Measurements from ENCODE around the gene VPS39.

The VPS39 gene

GRCh38 chr15:42153874-42154211 lies 54.3 kb downstream of the VPS39 start:
- ATAC-seq (replicated peaks; ENCODE audit: extremely low read depth, poor library complexity, severe bottlenecking) (no peak), DNase-seq (ENCODE audit: low spot score in 2 of 2) (no peak)
- Mint-ChIP-seq H3K4me1 (no peaks in the 10 kb centered on the region), H3K4me3 (no peak overlapping the region), H3K27ac (ENCODE audit: low read depth) (no peak overlapping the region), H3K36me3 (ENCODE audit: insufficient read depth) (no peaks in the 10 kb centered on the region), H3K27me3 (peaks cover under 1% of the 10 kb centered on the region), H3K9me3 (no peaks in the 10 kb centered on the region)

- Mint-ChIP-seq H3K4me1 (no peaks in the 10 kb centered on the region), H3K36me3 (ENCODE audit: insufficient read depth) (no peaks in the 10 kb centered on the region)
Measured at GRCh38 chr15:42152921-42153698, 55.0 kb downstream of the VPS39 start.

GRCh38 chr15:42152196-42152920 lies 55.7 kb downstream of the VPS39 start:
- Mint-ChIP-seq H3K27ac (ENCODE audit: low read depth) (no peak overlapping the region), H3K4me3 (no peak overlapping the region), H3K9me3 (no peaks in the 10 kb centered on the region), H3K36me3 (ENCODE audit: insufficient read depth) (no peaks in the 10 kb centered on the region), H3K4me1 (no peaks in the 10 kb centered on the region), H3K27me3 (peaks cover 16% of the 10 kb centered on the region)
- ATAC-seq (replicated peaks; ENCODE audit: extremely low read depth, poor library complexity, severe bottlenecking) (no peak), DNase-seq (ENCODE audit: low spot score in 2 of 2) (no peak)

More at GRCh38 chr15:42152921-42153698, 55.0 kb downstream of the VPS39 start:
- no peak for DNase-seq (ENCODE audit: low spot score in 2 of 2)
- peaks cover 8% of the 10 kb centered on the region for H3K27me3 Mint-ChIP-seq
- no peaks in the 10 kb centered on the region for H3K9me3 Mint-ChIP-seq
- no peak for ATAC-seq (replicated peaks; ENCODE audit: extremely low read depth, poor library complexity, severe bottlenecking)
- H3K27ac Mint-ChIP-seq (ENCODE audit: low read depth): no peak overlapping the region
- H3K4me3 Mint-ChIP-seq: no peak overlapping the region

- Mint-ChIP-seq H3K27me3 (peaks cover 19% of the 10 kb centered on the region), H3K36me3 (ENCODE audit: insufficient read depth) (no peaks in the 10 kb centered on the region), H3K9me3 (no peaks in the 10 kb centered on the region), H3K4me1 (no peaks in the 10 kb centered on the region), H3K27ac (ENCODE audit: low read depth) (no peak overlapping the region), H3K4me3 (no peak overlapping the region)
- DNase-seq (ENCODE audit: low spot score in 2 of 2): no peak
- no peak for ATAC-seq (replicated peaks; ENCODE audit: extremely low read depth, poor library complexity, severe bottlenecking)
Measured at GRCh38 chr15:42151736-42152135, 56.4 kb downstream of the VPS39 start.

- Mint-ChIP-seq H3K4me1 (no peaks in the 10 kb centered on the region), H3K27me3 (peaks cover 22% of the 10 kb centered on the region), H3K9me3 (no peaks in the 10 kb centered on the region), H3K27ac (ENCODE audit: low read depth) (no peak overlapping the region), H3K4me3 (no peak overlapping the region), H3K36me3 (ENCODE audit: insufficient read depth) (no peaks in the 10 kb centered on the region)
- ATAC-seq (replicated peaks; ENCODE audit: extremely low read depth, poor library complexity, severe bottlenecking): no peak
- no peak for DNase-seq (ENCODE audit: low spot score in 2 of 2)
Measured at GRCh38 chr15:42151141-42151561, 57.0 kb downstream of the VPS39 start.

GRCh38 chr15:42150219-42150970 lies 57.7 kb downstream of the VPS39 start:
- Mint-ChIP-seq H3K4me3 (no peak overlapping the region), H3K27me3 (peaks cover 30% of the 10 kb centered on the region), H3K9me3 (no peaks in the 10 kb centered on the region), H3K4me1 (no peaks in the 10 kb centered on the region), H3K36me3 (ENCODE audit: insufficient read depth) (no peaks in the 10 kb centered on the region), H3K27ac (ENCODE audit: low read depth) (no peak overlapping the region)
- no peak for ATAC-seq (replicated peaks; ENCODE audit: extremely low read depth, poor library complexity, severe bottlenecking)
- DNase-seq (ENCODE audit: low spot score in 2 of 2): no peak

GRCh38 chr15:42149493-42150218 lies 58.4 kb downstream of the VPS39 start:
- Mint-ChIP-seq H3K36me3 (ENCODE audit: insufficient read depth) (no peaks in the 10 kb centered on the region), H3K27me3 (peaks cover 37% of the 10 kb centered on the region), H3K4me1 (no peaks in the 10 kb centered on the region), H3K9me3 (no peaks in the 10 kb centered on the region), H3K27ac (ENCODE audit: low read depth) (no peak overlapping the region), H3K4me3 (no peak overlapping the region)
- ATAC-seq (replicated peaks; ENCODE audit: extremely low read depth, poor library complexity, severe bottlenecking) (no peak), DNase-seq (ENCODE audit: low spot score in 2 of 2) (no peak)

- peaks cover 42% of the 10 kb centered on the region for H3K27me3 Mint-ChIP-seq
- no peaks in the 10 kb centered on the region for H3K36me3 Mint-ChIP-seq (ENCODE audit: insufficient read depth)
- no peaks in the 10 kb centered on the region for H3K9me3 Mint-ChIP-seq
- peak overlapping the region; percentile 32 for H3K27ac Mint-ChIP-seq (ENCODE audit: low read depth)
- H3K4me1 Mint-ChIP-seq: no peaks in the 10 kb centered on the region
- ATAC-seq (replicated peaks; ENCODE audit: extremely low read depth, poor library complexity, severe bottlenecking): no peak
- DNase-seq (ENCODE audit: low spot score in 2 of 2): no peak
- no peak overlapping the region for H3K4me3 Mint-ChIP-seq
Measured at GRCh38 chr15:42148808-42149492, 59.2 kb downstream of the VPS39 start.

- ATAC-seq (replicated peaks; ENCODE audit: extremely low read depth, poor library complexity, severe bottlenecking): no peak
- Mint-ChIP-seq H3K4me1 (no peaks in the 10 kb centered on the region), H3K36me3 (ENCODE audit: insufficient read depth) (no peaks in the 10 kb centered on the region), H3K27me3 (peaks cover 42% of the 10 kb centered on the region), H3K9me3 (no peaks in the 10 kb centered on the region), H3K4me3 (no peak overlapping the region), H3K27ac (ENCODE audit: low read depth) (no peak overlapping the region)
- no peak for DNase-seq (ENCODE audit: low spot score in 2 of 2)
Measured at GRCh38 chr15:42147431-42147735, 60.7 kb downstream of the VPS39 start.

GRCh38 chr15:42146551-42147430 lies 61.3 kb downstream of the VPS39 start:
- no peaks in the 10 kb centered on the region for H3K9me3 Mint-ChIP-seq
- DNase-seq (ENCODE audit: low spot score in 2 of 2) (no peak), ATAC-seq (replicated peaks; ENCODE audit: extremely low read depth, poor library complexity, severe bottlenecking) (no peak)
- no peaks in the 10 kb centered on the region for H3K4me1 Mint-ChIP-seq
- no peak overlapping the region for H3K4me3 Mint-ChIP-seq
- H3K36me3 Mint-ChIP-seq (ENCODE audit: insufficient read depth): no peaks in the 10 kb centered on the region
- H3K27me3 Mint-ChIP-seq: peaks cover 42% of the 10 kb centered on the region
- no peak overlapping the region for H3K27ac Mint-ChIP-seq (ENCODE audit: low read depth)

GRCh38 chr15:42145546-42146455 lies 62.3 kb downstream of the VPS39 start:
- Mint-ChIP-seq H3K36me3 (ENCODE audit: insufficient read depth) (no peaks in the 10 kb centered on the region), H3K27me3 (peaks cover 42% of the 10 kb centered on the region), H3K4me1 (no peaks in the 10 kb centered on the region), H3K27ac (ENCODE audit: low read depth) (no peak overlapping the region), H3K4me3 (no peak overlapping the region), H3K9me3 (no peaks in the 10 kb centered on the region)
- no peak for DNase-seq (ENCODE audit: low spot score in 2 of 2)
- ATAC-seq (replicated peaks; ENCODE audit: extremely low read depth, poor library complexity, severe bottlenecking): no peak
